RPMI8226 (cell line): ENCODE data around the gene OPCML.

Source experiments
- DNase-seq: peaks from one replicate; pipeline ENCODE4 v3.0.0-alpha.2; 2015

The OPCML gene

GRCh38 chr11:133531971-133532651 lies at the start of gene OPCML:
Gene OPCML, minus strand, starts transcription at chr11:133532501.
- DNase-seq = no peak

DNA sequence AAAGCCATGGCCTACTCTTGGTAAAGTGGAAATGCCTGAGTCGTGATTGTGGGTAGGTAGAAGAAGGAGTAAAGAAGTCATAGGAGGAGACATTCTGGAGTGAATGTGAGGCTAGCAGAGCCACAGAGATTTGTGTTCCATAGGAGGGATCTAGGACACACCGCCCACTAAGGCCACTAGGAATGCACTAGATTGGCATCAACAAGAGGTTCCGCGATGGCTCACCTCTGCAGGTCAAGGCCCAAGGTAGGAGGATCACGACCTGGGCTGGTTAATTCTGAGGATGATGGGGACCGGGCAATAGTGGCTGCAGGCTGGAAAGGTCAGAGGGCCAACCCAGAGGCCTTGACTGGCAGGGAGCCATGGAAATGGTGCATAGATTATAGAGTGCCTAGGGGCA lies 48.8 kb upstream of the OPCML start:
- DNase-seq = no peak

DNA sequence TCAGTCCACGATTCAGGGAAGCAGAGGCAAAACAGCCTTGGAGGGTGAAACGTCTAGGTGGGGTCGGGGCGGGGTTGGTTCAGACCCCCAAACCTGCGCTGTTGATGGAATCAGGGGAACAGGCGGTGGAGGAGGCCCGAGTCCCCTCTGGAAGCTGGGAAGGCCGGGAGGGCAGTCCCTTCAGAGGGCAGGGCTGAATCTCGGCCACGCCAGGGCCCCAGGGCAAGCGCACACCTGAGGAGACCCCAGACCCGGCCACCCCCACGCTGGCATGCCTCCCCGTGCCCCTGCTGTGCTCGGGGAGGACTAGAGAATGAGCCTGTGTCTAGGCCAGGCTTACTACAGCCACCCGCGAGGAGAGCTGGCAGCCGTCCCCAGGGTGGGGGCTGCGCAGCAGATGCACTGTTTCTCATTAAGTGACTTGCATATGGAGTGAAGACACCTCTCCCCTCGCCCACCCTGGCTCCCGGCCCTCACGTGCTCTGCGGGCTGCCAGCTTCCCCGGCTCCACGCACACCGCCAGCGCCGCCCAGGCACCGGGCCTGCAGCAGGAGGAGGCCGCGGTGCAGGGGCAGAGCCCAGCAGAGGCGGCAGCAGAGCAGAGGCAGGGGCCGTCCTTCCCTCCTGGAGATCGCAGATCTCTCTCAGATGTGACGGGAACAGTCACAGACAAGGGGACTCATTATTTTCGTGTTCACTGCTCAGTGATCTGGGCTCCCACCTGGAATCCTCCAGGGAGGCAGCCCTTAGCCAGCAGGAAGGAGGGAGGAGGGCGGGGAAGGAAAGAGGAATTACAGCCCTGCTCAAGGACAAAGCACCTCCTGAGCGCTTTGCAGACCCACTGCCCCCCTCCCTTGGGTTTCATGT lies 47.1 kb upstream of the OPCML start:
- DNase-seq = no peak

- DNase-seq = no peak
These were observed 45.1 kb upstream of the OPCML start for GRCh38 chr11:133577403-133577802.

DNA sequence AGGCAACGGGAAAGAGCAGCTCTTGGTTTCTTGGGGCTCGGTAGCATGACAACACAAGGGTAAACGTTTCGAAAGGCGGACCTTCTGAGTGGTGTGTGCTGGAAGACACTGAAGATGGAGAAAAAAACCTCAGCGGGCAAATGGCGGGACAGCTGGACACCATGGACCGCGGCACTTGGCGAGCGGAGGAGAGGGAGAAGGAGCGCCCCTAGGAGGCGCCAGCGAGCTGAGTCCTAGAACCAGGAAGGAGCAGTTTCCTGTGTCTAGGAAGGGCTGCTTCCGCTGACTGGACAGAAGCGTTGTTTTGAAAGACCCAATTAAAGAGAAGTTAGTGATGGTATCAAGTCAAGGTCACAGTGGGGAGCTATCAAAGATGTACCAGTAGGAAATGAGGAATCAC lies 44.0 kb upstream of the OPCML start:
- DNase-seq = peak; percentile 4

DNA sequence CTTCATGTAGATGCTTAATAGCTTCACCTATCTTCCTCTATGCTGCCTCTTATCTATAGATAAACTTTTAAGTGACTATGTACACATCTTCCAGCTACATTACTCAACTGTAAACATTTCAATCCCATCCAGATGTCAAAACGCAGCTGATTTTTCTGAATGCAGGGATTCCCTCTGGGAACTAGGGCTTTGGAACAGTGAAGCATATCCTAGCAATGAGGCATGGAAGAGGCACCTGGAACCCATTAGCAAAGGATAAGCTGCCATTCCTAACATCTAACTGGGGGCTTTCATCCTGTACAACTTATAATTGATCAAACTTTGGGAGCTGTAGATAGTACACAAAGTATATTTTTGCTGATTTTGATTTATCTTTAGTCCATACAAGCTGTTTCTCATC lies 40.8 kb upstream of the OPCML start:
- no peak for DNase-seq

DNA sequence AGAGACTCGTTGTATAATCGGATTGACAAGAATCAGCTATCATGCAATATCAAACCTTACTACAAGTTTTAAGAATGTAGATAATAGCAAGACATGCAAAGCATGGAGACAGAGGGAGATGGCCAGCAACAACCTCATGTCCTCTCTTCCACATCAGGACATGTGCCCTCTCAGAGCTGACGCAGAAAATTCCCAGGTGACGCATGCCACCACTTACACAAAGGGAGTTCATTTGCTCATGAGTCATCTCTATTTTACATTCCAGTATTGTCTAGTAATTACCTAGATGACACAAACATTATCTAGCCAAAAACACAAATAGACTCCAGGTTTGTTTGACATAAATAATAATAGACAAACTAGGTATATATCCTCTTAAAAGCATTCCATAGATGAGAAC lies 38.1 kb upstream of the OPCML start:
- DNase-seq = no peak

DNA sequence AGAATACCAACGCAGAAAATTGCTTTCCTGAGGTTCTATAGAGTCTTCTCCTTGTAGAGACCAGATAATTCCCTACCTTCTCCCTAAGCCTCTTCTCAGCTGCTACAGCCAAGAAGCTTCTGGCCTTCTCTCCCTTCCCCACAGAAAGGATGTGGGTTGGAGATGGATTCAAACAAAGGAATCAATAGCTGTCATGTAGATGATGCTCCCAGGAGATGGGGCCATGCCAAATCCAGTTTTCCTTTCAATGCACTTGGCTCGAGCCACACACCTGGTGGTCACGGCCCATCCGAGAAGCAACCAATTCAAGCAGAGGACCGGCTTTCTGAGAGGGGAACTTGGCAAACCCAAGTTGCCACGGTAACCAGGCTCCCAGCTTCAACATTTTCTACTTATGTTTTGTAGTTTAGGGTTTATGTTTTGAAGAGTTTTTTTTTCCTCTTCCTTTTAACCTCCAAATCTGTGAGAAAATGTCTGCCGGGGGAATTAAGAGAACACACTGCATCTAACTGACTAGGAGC lies 31.3 kb upstream of the OPCML start:
- no peak for DNase-seq

DNA sequence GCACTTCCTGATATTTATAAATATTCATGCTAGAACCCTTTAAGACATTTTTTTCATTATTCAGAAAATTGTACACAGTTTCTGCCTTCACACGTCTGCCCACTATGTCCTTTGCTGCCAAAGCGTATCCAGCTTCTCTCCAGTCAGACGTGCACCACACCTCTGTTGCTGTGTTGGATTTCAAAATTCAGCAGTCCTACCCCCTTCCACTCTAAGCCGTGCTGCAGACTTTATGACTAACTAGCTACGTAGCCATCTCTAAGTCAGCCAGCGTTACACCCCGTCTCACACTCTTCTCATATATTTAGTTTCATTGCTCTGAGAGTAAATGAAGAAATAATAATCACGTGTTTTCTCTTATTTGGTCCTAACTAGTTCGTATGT lies 28.2 kb upstream of the OPCML start:
- no peak for DNase-seq

GRCh38 chr11:133559833-133560471 lies 27.7 kb upstream of the OPCML start:
- no peak for DNase-seq

GRCh38 chr11:133559382-133559781 lies 27.1 kb upstream of the OPCML start:
- no peak for DNase-seq

DNA sequence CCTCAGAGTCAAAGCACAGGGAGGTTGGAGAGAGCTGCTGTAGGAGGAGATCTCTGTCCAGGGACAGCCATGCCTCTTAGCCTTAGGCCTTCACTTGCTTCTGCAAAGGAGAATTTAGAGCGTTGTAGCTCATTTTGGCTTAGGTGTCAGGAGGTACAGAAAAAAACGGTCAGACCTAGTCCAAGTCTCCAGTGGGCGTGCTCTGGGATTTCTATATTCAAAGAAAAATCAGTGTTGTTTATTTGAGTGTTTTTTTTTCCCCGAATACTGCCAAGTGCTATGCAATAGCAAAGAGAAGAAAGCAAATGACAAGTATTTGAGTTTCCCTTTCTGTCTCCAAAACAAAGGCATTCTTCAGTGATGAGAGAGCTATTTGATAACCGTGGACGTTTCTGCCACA lies 22.7 kb upstream of the OPCML start:
- no peak for DNase-seq

DNA sequence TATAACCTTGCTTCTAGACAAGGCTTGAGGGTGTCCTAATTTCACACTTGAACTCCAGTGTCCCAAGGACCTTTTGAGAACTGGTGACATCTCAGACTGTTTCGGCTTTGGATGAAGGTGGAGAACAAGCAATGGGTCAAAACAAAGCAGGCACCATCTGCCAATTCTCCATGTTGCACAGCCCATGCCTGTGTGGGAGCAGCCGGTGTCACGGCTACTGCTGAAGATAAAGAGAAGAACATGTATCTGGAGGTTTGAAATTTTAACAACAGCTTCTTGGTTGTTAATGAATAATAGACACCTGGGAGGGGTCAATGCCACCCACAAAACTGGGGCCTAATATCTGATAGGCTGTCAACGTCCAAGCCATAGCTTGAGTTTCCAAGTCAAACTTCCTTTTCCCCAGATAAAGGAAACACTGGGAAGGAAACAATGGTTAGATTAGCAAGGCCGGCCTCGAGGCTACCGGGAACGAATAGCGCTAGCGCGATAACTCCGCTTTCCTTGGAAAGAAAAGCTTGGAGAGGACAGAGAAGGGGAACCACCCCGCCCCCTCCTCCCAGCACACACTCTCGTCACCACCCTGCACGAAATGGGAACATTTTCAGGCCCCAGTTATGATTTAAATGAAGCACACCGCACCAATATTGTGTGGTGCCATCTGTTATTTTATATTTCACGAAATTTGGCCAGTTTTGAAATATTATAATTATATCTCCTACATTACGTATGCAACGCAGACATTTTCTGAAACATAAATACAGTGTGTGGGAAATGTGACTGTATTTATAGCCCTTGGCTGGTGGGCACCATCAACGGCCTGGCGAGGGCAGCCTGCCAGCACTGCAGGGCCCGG lies 21.8 kb upstream of the OPCML start:
- no peak for DNase-seq

GRCh38 chr11:133552938-133553337 lies 20.6 kb upstream of the OPCML start:
- no peak for DNase-seq

- no peak for DNase-seq
These were observed 18.8 kb upstream of the OPCML start for GRCh38 chr11:133551064-133551463.

- no peak for DNase-seq
These were observed 17.5 kb upstream of the OPCML start for GRCh38 chr11:133549826-133550225.

GRCh38 chr11:133548641-133549040 lies 16.3 kb upstream of the OPCML start:
- no peak for DNase-seq

GRCh38 chr11:133547808-133548494 lies 15.7 kb upstream of the OPCML start:
- no peak for DNase-seq

DNA sequence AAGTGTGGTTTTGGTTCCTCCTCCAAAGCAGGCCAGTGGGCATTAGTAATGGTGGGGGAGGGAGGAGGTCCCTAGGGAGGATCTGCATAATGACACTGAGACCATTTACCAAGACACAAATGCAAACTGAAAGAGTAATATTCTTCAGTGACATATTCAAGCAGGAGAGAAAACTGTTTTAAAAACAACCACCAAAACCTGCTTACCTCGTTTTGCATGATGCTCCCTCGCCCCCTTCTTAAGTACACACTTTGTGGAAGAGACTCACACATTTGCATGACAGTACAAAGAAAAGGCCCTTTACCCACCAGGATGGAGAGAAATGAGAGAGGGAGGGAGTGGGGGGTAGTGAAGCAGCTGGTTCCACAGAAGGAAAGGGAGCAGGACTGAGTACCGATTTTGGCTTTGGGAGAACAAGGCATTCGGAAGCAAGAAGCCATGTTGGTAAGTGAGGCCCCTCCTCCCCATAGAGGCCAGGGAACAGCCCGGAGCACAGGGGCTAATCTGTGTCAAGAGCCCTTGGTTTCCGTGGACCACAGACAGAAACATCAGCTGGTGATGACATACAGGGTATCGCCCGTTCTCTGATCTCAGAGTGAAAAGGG lies 13.0 kb upstream of the OPCML start:
- no peak for DNase-seq

- no peak for DNase-seq
These were observed 9.4 kb upstream of the OPCML start for GRCh38 chr11:133541720-133542095.

GRCh38 chr11:133541021-133541719 lies 8.9 kb upstream of the OPCML start:
- DNase-seq = no peak
